NCI-H146 treated with DMSO at 0.1 percent for 48 hours (cell line): Measurements from ENCODE around the gene XIRP1.

Source experiments
- DNase-seq: peaks from one replicate; lab custom pipeline; 2025; ENCODE audit not compliant: unreplicated experiment; lab: John Stamatoyannopoulos, UW

XIRP1 gene

DNA sequence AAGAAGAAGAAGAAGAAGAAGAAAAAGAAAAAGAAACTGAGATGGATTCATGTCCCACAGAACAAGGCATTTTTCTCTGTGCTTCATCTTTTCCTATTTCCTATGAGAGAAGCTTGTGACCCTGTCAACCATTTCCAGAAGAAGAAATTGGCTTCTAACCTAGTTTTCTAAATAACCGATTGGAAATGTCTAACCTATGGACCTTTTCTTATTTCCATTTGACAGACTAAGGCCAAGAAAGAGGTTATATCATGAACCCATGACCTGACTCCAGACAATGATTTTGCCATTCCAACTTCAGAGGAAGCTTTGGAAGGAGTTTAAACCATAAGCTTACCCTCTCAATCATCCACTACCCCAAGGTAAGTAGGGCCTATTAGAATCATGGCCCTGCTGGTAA is 22.7 kb downstream of the XIRP1 start:
- no peak for DNase-seq

GRCh38 chr3:39168156-39168780 is 24.1 kb downstream of the XIRP1 start:
- no peak for DNase-seq

- DNase-seq = no peak
Measured at GRCh38 chr3:39166932-39167532, 25.4 kb downstream of the XIRP1 start.

- no peak for DNase-seq
Measured at GRCh38 chr3:39166134-39166710, 26.2 kb downstream of the XIRP1 start.

GRCh38 chr3:39165518-39165917 is 26.9 kb downstream of the XIRP1 start:
- no peak for DNase-seq

DNA sequence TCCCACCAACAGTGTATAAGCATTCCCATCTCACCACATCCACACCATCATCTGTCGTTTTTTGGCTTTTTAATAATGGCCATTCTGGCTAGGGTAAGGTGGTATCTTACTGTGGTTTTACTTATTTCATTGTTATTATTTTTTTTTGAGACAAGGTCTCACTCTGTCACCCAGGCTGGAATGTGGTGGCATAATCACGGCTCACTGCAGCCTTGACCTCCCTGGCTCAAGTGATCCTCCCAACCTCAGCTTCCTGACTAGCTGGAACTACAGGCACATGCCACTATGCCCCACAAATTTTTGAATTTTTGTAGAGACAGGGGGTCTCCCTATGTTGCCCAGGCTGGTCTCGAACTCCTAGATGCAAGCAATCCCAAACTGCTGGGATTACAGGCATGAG is 28.0 kb downstream of the XIRP1 start:
- DNase-seq = no peak

DNA sequence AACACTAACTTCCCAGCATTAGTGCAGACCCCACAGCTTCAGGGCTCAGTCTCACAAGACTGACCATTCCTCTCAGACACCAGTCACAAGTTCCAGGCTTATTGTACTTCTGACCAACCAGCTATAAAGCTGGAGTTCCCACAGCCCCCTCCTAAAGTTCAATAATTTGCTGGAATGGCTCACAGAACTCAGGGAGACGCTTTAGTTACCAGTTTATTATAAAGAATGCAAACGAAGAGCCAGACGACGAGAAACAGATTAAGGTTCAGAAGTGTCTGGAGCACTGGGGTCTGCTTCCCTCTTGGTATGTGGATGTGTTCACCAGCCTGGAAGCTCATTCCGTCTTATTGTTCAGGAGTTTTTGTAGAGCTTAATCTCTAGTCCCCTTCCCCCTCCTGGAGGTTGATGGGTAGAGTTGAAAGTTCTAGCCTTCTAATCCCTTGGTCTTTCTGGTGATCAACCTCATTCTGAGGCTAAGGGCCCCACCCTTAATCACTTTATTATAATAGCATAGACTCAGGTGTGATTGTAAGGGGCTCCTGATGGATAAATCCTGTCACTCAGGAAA is 34.2 kb downstream of the XIRP1 start:
- no peak for DNase-seq

- no peak for DNase-seq
Measured at GRCh38 chr3:39157359-39157758, 35.0 kb downstream of the XIRP1 start.

DNA sequence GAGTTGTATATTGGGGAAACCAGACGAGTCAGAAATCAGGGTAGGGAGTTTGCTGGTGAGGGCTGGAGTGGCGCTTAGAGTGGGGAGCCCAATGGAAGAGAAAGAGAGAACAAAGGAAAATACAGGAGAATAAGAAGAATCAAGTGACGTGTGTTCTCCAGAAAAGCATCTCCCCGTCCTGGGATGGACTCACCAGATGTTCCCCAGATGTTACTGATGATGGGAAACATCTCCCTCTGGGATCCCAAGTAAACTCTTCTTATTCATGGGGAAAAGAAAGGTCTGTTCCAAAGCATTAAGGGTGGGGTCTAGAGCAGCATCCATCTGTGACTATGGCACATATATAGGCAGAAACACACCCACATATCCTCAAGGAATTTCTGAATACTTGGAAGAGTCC is 36.0 kb downstream of the XIRP1 start:
- no peak for DNase-seq

DNA sequence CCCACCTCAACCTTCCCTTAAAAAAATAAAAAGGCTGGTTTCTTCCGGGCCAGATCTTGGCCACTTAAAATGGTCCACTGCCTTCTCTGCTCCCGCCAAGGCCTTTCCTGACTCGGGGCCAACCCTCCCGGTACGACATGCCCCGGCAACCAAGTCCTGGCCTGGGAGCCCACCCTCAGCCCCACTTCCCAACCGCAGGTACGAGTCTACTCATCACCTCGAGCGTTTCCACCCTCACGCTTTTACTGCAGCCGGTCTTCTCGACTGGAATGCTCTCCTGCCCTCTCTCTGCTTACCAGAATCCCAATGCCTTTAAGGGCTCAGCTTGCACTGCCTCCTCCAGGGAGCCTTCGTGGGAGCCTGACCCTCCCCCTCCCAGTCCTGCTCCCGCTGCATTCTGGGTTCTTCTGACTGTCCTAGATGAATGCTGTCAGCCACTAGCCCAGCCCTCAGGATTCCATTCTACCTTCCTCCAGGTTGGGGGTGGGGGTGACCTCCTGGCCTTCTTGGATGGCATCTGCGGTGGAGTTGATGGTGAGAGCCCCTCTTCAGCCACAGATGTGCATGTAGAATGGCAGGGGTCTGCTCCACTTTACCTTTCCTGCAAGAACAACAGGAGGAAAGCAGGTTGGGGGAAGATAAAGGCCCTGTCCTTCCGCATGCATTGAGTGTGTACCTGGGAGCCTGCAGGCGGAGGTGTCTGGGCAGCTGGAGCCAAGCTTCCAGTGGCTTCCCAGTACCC is 37.9 kb downstream of the XIRP1 start:
- no peak for DNase-seq

- no peak for DNase-seq
Measured at GRCh38 chr3:39153977-39154279, 38.5 kb downstream of the XIRP1 start.

GRCh38 chr3:39150803-39151631 is 41.4 kb downstream of the XIRP1 start:
- DNase-seq = no peak

- no peak for DNase-seq
Measured at GRCh38 chr3:39150148-39150802, 42.1 kb downstream of the XIRP1 start.

- no peak for DNase-seq
Measured at GRCh38 chr3:39149498-39150147, 42.8 kb downstream of the XIRP1 start.

DNA sequence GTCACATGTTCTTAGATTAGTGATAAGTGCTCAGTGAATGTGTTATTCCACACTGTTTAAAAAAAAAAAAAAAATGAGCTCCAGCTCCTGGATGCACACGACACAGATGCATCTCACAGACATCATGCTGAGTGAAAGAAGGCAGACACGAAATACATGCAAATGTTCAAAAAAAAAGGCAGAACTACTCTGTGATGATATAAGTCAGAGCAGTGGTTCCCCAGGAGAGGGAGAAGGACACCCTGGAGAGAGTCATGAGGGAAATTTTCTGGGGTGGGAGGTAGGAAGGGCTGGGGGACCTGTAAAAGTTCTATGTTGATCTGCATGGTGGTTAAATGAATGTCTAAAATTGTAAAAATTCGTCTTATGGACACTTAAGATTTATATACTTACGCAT is 43.3 kb downstream of the XIRP1 start:
- DNase-seq = no peak

GRCh38 chr3:39148435-39149058 is 43.8 kb downstream of the XIRP1 start:
- no peak for DNase-seq

- DNase-seq = no peak
Measured at GRCh38 chr3:39147711-39148434, 44.5 kb downstream of the XIRP1 start.

- DNase-seq = no peak
Measured at GRCh38 chr3:39146611-39147591, 45.5 kb downstream of the XIRP1 start.
